GM12872 (cell line): ENCODE measurements around the gene CDK8.

Experiments used
- CTCF ChIP-seq: IDR thresholded peaks from 3 replicates; pipeline ENCODE4 v1.5.1; 2011; ENCODE audit warnings: low read depth, mild to moderate bottlenecking, low read length, moderate library complexity; ENCODE audit not compliant: insufficient read depth

Gene CDK8

GRCh38 chr13:26448032-26448431 is 194.1 kb downstream of the CDK8 start:
- no peak for TF ChIP-seq CTCF

- TF ChIP-seq CTCF, result no peak
These were observed 195.3 kb downstream of the CDK8 start for GRCh38 chr13:26449063-26449848.
